ENCODE data around the gene IL22. TPM values are rescaled to one million over a fixed set of nuclear protein-coding genes. Genes with fewer than 3 reads are reported as not detected.
"Not testable (repeated sequence)": the region's sequence is repeated elsewhere in the genome, so short reads cannot be mapped to it uniquely, and the experiment has no call there.

IL22 gene
- total RNA-seq, 1 experiment from 2014 or later, result not detected

- no peak for TF ChIP-seq EZH2 (IDR thresholded peaks at IDR 0.05; ENCODE audit: borderline replicate concordance, low read depth, low read length, poor library complexity, severe bottlenecking)
- no peak for TF ChIP-seq CTCF (conservative IDR thresholded peaks at IDR 0.05; ENCODE audit: low read depth, low read length)
- Histone ChIP-seq H3K9me3 (ENCODE audit: low read depth, low read length, poor library complexity, severe bottlenecking) (no peaks in the 10 kb centered on the region), H3K27ac (ENCODE audit: low read depth, low read length, poor library complexity, severe bottlenecking) (no peak overlapping the region), H3K27me3 (replicated peaks; ENCODE audit: insufficient read depth, low read depth, low read length, poor library complexity) (peaks cover 43% of the 10 kb centered on the region), H3K36me3 (ENCODE audit: insufficient read depth, low read length, poor library complexity, severe bottlenecking) (no peaks in the 10 kb centered on the region), H3K4me1 (ENCODE audit: insufficient read depth, low read length, poor library complexity, severe bottlenecking) (no peaks in the 10 kb centered on the region), H3K4me3 (ENCODE audit: low read depth, low read length, poor library complexity, severe bottlenecking) (no peak overlapping the region)
- peak; percentile 24 for DNase-seq (ENCODE audit: low spot score)
- intact Hi-C loops (cut with micrococcal nuclease; ENCODE audit: unreplicated experiment), result loop anchor here (10.0 kb wide), 1 partner anchor 582 kb away; the partner anchor contains the start of gene MDM2
- CTCF ChIA-PET, result interaction anchor here (0.6 to 2.2 kb wide), 3 partner anchors 94 to 866 kb away, joined by 3 to 8 read pairs (median 4); no protein-coding TSS in a partner anchor
- BruUV-seq (replicated peaks), result no TSS peak
- POLR2A ChIA-PET (ENCODE audit: low non-redundant PET), result no interaction called here
These were observed 31.1 kb downstream of the IL22 start for GRCh38 chr12:68222326-68222725.

GRCh38 chr12:68221497-68221896 is 31.9 kb downstream of the IL22 start:
- Histone ChIP-seq H3K36me3 (ENCODE audit: insufficient read depth, low read length, poor library complexity, severe bottlenecking) (no peaks in the 10 kb centered on the region), H3K4me1 (ENCODE audit: insufficient read depth, low read length, poor library complexity, severe bottlenecking) (no peaks in the 10 kb centered on the region), H3K27ac (ENCODE audit: low read depth, low read length, poor library complexity, severe bottlenecking) (no peak overlapping the region), H3K9me3 (ENCODE audit: low read depth, low read length, poor library complexity, severe bottlenecking) (no peaks in the 10 kb centered on the region), H3K27me3 (replicated peaks; ENCODE audit: insufficient read depth, low read depth, low read length, poor library complexity) (peaks cover 52% of the 10 kb centered on the region), H3K4me3 (ENCODE audit: low read depth, low read length, poor library complexity, severe bottlenecking) (no peak overlapping the region)
- intact Hi-C loops (cut with micrococcal nuclease; ENCODE audit: unreplicated experiment), result loop anchor here (10.0 kb wide), 1 partner anchor 583 kb away; the partner anchor contains the start of gene MDM2
- no TSS peak for BruUV-seq (replicated peaks)
- ChIA-PET CTCF (interaction anchor here (2.2 kb wide), 1 partner anchor 96 kb away, joined by 8 read pairs; no protein-coding TSS in a partner anchor), POLR2A (ENCODE audit: low non-redundant PET) (no interaction called here)
- DNase-seq (ENCODE audit: low spot score), result no peak
- TF ChIP-seq CTCF (conservative IDR thresholded peaks at IDR 0.05; ENCODE audit: low read depth, low read length) (no peak), EZH2 (IDR thresholded peaks at IDR 0.05; ENCODE audit: borderline replicate concordance, low read depth, low read length, poor library complexity, severe bottlenecking) (no peak)

- intact Hi-C loops (cut with micrococcal nuclease; ENCODE audit: unreplicated experiment), result no loop called here
- no peaks in the 10 kb centered on the region for H3K9me3 ChIP-seq (ENCODE audit: low read depth, low read length, poor library complexity, severe bottlenecking)
- ChIA-PET CTCF (no interaction called here), POLR2A (ENCODE audit: low non-redundant PET) (no interaction called here)
- H3K4me1 ChIP-seq (ENCODE audit: insufficient read depth, low read length, poor library complexity, severe bottlenecking), result no peaks in the 10 kb centered on the region
- H3K27me3 ChIP-seq (replicated peaks; ENCODE audit: insufficient read depth, low read depth, low read length, poor library complexity), result peaks cover 40% of the 10 kb centered on the region
- no peak overlapping the region for H3K27ac ChIP-seq (ENCODE audit: low read depth, low read length, poor library complexity, severe bottlenecking)
- BruUV-seq (replicated peaks), result no TSS peak
- no peak for DNase-seq (ENCODE audit: low spot score)
- no peaks in the 10 kb centered on the region for H3K36me3 ChIP-seq (ENCODE audit: insufficient read depth, low read length, poor library complexity, severe bottlenecking)
- TF ChIP-seq EZH2 (IDR thresholded peaks at IDR 0.05; ENCODE audit: borderline replicate concordance, low read depth, low read length, poor library complexity, severe bottlenecking) (no peak), CTCF (conservative IDR thresholded peaks at IDR 0.05; ENCODE audit: low read depth, low read length) (no peak)
- H3K4me3 ChIP-seq (ENCODE audit: low read depth, low read length, poor library complexity, severe bottlenecking), result no peak overlapping the region
These were observed 42.5 kb downstream of the IL22 start for GRCh38 chr12:68210875-68211274.

GRCh38 chr12:68209048-68209728 is 44.2 kb downstream of the IL22 start:
- POLR2A ChIA-PET (ENCODE audit: low non-redundant PET); H3K4me1 ChIP-seq (ENCODE audit: insufficient read depth, low read length, poor library complexity, severe bottlenecking); intact Hi-C loops (cut with micrococcal nuclease; ENCODE audit: unreplicated experiment); BruUV-seq (replicated peaks); H3K9me3 ChIP-seq (ENCODE audit: low read depth, low read length, poor library complexity, severe bottlenecking); H3K36me3 ChIP-seq (ENCODE audit: insufficient read depth, low read length, poor library complexity, severe bottlenecking); H3K4me3 ChIP-seq (ENCODE audit: low read depth, low read length, poor library complexity, severe bottlenecking); DNase-seq (ENCODE audit: low spot score); H3K27ac ChIP-seq (ENCODE audit: low read depth, low read length, poor library complexity, severe bottlenecking); CTCF ChIA-PET: not testable (repeated sequence)
- H3K27me3 ChIP-seq (replicated peaks; ENCODE audit: insufficient read depth, low read depth, low read length, poor library complexity), result peaks cover 30% of the 10 kb centered on the region

All from A673 (cell line).